ENCODE measurements around the gene PTPRT.

DNA sequence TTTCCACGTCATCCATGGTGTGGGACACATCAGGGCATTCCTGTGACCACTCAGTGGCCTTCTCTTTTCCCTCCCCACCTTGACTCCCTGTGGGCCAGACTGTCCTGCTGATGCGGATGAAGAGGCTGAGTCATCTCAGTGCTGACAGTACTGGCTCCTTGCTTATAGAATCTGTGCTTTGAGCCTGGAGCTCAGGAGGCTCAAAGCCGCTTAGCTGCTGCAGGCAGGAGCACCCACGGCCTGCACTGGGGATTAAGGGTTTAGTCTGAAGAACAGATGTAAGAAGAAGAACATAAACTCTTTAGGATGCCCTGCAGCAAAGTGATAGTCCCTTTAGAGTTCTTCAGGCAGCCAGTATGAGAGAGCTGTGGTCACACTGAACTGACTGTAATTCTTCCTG is 929.5 kb downstream of the PTPRT start:
- TF ChIP-seq SIN3A (IDR thresholded peaks at IDR 0.05; ENCODE audit: low read depth) (no peak), POLR2A (IDR thresholded peaks at IDR 0.05; ENCODE audit: borderline replicate concordance, extremely low read depth, insufficient read depth, insufficient read length) (no peak), POLR2AphosphoS5 (IDR thresholded peaks at IDR 0.05; ENCODE audit: low read depth, low read length) (no peak), YY1 (IDR thresholded peaks at IDR 0.05; ENCODE audit: extremely low read depth, insufficient replicate concordance, low read depth, low read length) (no peak), ELF1 (IDR thresholded peaks at IDR 0.05; ENCODE audit: borderline replicate concordance, low read depth) (no peak), SP1 (IDR thresholded peaks at IDR 0.05; ENCODE audit: low read depth) (no peak), JUND (IDR thresholded peaks at IDR 0.05) (no peak), RAD21 (IDR thresholded peaks at IDR 0.05; ENCODE audit: low read depth) (no peak), ZNF274 (IDR thresholded peaks at IDR 0.05; ENCODE audit: low read depth, low read length) (no peak), EGR1 (IDR thresholded peaks at IDR 0.05; ENCODE audit: low read depth) (no peak), EZH2 (IDR thresholded peaks at IDR 0.05) (no peak), FOSL1 (IDR thresholded peaks at IDR 0.05; ENCODE audit: low read depth) (no peak)
- TF ChIP-seq, protein P1, sequence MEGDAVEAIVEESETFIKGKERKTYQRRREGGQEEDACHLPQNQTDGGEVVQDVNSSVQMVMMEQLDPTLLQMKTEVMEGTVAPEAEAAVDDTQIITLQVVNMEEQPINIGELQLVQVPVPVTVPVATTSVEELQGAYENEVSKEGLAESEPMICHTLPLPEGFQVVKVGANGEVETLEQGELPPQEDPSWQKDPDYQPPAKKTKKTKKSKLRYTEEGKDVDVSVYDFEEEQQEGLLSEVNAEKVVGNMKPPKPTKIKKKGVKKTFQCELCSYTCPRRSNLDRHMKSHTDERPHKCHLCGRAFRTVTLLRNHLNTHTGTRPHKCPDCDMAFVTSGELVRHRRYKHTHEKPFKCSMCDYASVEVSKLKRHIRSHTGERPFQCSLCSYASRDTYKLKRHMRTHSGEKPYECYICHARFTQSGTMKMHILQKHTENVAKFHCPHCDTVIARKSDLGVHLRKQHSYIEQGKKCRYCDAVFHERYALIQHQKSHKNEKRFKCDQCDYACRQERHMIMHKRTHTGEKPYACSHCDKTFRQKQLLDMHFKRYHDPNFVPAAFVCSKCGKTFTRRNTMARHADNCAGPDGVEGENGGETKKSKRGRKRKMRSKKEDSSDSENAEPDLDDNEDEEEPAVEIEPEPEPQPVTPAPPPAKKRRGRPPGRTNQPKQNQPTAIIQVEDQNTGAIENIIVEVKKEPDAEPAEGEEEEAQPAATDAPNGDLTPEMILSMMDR (IDR thresholded peaks at IDR 0.05 in 2 of 3, conservative IDR thresholded peaks at IDR 0.05 in 1 of 3; ENCODE audit: borderline replicate concordance in 1 of 3, insufficient read depth in 1 of 3, low read depth in 2 of 3, low read length in 2 of 3): no peak
- TF ChIP-seq, protein P2, sequence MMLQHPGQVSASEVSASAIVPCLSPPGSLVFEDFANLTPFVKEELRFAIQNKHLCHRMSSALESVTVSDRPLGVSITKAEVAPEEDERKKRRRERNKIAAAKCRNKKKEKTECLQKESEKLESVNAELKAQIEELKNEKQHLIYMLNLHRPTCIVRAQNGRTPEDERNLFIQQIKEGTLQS (IDR thresholded peaks at IDR 0.05): no peak

All from HCT116 (cell line).